ENCODE data around the gene KCNC1. TPM values are rescaled to one million over a fixed set of nuclear protein-coding genes. Genes with fewer than 3 reads are reported as not detected.

The KCNC1 gene
- total RNA-seq, 1 experiment from 2014 or later = 0.04 TPM

- Mint-ChIP-seq H3K27me3 (ENCODE audit: low read depth) (no peaks in the 10 kb centered on the region; the same call in 1 of the 2 replicates), H3K27ac (no peak overlapping the region), H3K9me3 (no peaks in the 10 kb centered on the region), H3K4me3 (no peak overlapping the region), H3K4me1 (no peaks in the 10 kb centered on the region), H3K36me3 (ENCODE audit: insufficient read depth in 1 of 3, low read depth in 3 of 3) (no peaks in the 10 kb centered on the region)
- Histone ChIP-seq H2BK15ac (ENCODE audit: low read depth, low read length) (no peak overlapping the region), H3K23ac (ENCODE audit: insufficient read length, low read depth, low read length) (no peak overlapping the region), H3K23me2 (ENCODE audit: insufficient read length, low read depth, low read length, poor library complexity, severe bottlenecking) (no peaks in the 10 kb centered on the region), H4K5ac (ENCODE audit: insufficient read length, low read depth, low read length) (no peak overlapping the region), H3K14ac (ENCODE audit: insufficient read depth, low read length) (no peak overlapping the region), H4K91ac (ENCODE audit: insufficient read length, low read depth, low read length) (no peak overlapping the region), H3K79me1 (ENCODE audit: insufficient read depth, low read depth, low read length, poor library complexity, severe bottlenecking) (no peaks in the 10 kb centered on the region), H4K20me1 (ENCODE audit: control insufficient read depth, insufficient read depth, insufficient read length) (no peaks in the 10 kb centered on the region), H3K79me2 (ENCODE audit: insufficient read depth, low read length) (no peaks in the 10 kb centered on the region), H2AK5ac (ENCODE audit: insufficient read length, low read length) (no peak overlapping the region), H3K4me1 (ENCODE audit: insufficient read depth, low read length) (no peaks in the 10 kb centered on the region), H4K8ac (replicated peaks; ENCODE audit: insufficient read length, low read depth, low read length) (no peak overlapping the region), H3K9ac (ENCODE audit: extremely low read depth, insufficient read length, low read length) (no peak overlapping the region), H3K9me3 (ENCODE audit: control insufficient read depth, low read depth, low read length) (no peaks in the 10 kb centered on the region), H3K4me2 (ENCODE audit: insufficient read depth, insufficient read length, low read length) (no peak overlapping the region), H2BK120ac (ENCODE audit: low read depth, low read length, poor library complexity, severe bottlenecking) (no peak overlapping the region), H3K4ac (ENCODE audit: low read depth, low read length) (no peak overlapping the region), H3T11ph (ENCODE audit: low read length) (no peak overlapping the region), H2BK5ac (ENCODE audit: insufficient read length, low read length) (no peak overlapping the region), H2BK20ac (ENCODE audit: low read depth, low read length, poor library complexity, severe bottlenecking) (no peak overlapping the region), H3K27ac (ENCODE audit: insufficient read length, low read depth, low read length) (no peak overlapping the region), H3K56ac (ENCODE audit: insufficient read length, low read depth, low read length) (no peak overlapping the region), H3K18ac (ENCODE audit: insufficient read length, low read depth, low read length) (no peak overlapping the region), H2AFZ (ENCODE audit: low read length) (no peak overlapping the region), H3K27me3 (ENCODE audit: insufficient read depth, low read length) (no peaks in the 10 kb centered on the region), H2BK12ac (ENCODE audit: insufficient read length, low read depth, low read length) (no peak overlapping the region)
- TF ChIP-seq CTCF (conservative IDR thresholded peaks at IDR 0.05) = no peak
- WGBS (ENCODE audit: extremely low coverage, insufficient read length, low lambda C conversion rate) = no CpG with 5 or more reads among the region's 3 CpGs
- no peak for DNase-seq
Observed at GRCh38 chr11:17810746-17811145, 76.2 kb downstream of the KCNC1 start.
